Trophoblast cell (in vitro differentiated cells and primary cell): Measurements from ENCODE around the gene TANK.

Source experiments
- DNase-seq, 2 donors: peaks; one replicate each; pipeline ENCODE4 v3.0.0-alpha.2; 2016
- H2AFZ ChIP-seq: 2 replicates; pipeline ENCODE4 v1.6.1; 2013; ENCODE audit warnings: low read length, moderate library complexity, mild to moderate bottlenecking; ENCODE audit not compliant: insufficient read depth, poor library complexity
- H2AK5ac ChIP-seq: 2 replicates; pipeline ENCODE4 v1.6.1; 2013; ENCODE audit warnings: mild to moderate bottlenecking, low read length
- H2BK120ac ChIP-seq: 2 replicates; pipeline ENCODE4 v1.6.1; 2013; ENCODE audit warnings: low read length, mild to moderate bottlenecking, moderate library complexity; ENCODE audit not compliant: insufficient read depth, poor library complexity
- H2BK12ac ChIP-seq: 2 replicates; pipeline ENCODE4 v1.6.1; 2013; ENCODE audit warnings: mild to moderate bottlenecking, low read length, moderate library complexity
- H2BK5ac ChIP-seq: 2 replicates; pipeline ENCODE4 v1.6.1; 2013; ENCODE audit warnings: low read length, low read depth, moderate library complexity, mild to moderate bottlenecking; ENCODE audit not compliant: poor library complexity
- H3K14ac ChIP-seq: 2 replicates; pipeline ENCODE4 v1.6.1; 2013; ENCODE audit warnings: mild to moderate bottlenecking, low read length
- H3K18ac ChIP-seq: 2 replicates; pipeline ENCODE4 v1.6.1; 2013; ENCODE audit warnings: mild to moderate bottlenecking, low read length
- H3K23ac ChIP-seq: 2 replicates; pipeline ENCODE4 v1.6.1; 2013; ENCODE audit warnings: low read length
- H3K27ac ChIP-seq: 2 replicates; pipeline ENCODE4 v1.5.1; 2013; ENCODE audit warnings: low read depth, mild to moderate bottlenecking, inconsistent platforms, low read length, moderate library complexity
- H3K27me3 ChIP-seq: 2 replicates; pipeline ENCODE4 v1.6.1; 2013; ENCODE audit warnings: inconsistent platforms, mild to moderate bottlenecking, low read length, moderate library complexity; ENCODE audit not compliant: insufficient read depth
- H3K36me3 ChIP-seq, 2 experiments: 1 replicate in 1 of 2; 2 replicates in 1 of 2; pipeline ENCODE4 v1.6.1; 2013; ENCODE audit warnings: low read length in 2 of 2, mild to moderate bottlenecking in 2 of 2, moderate library complexity in 1 of 2; ENCODE audit not compliant: insufficient read depth in 2 of 2, control insufficient read depth in 1 of 2
- H3K4ac ChIP-seq: 2 replicates; pipeline ENCODE4 v1.6.1; 2013; ENCODE audit warnings: low read depth, mild to moderate bottlenecking, low read length, moderate library complexity
- H3K4me1 ChIP-seq, 2 experiments: 1 replicate in 1 of 2; 2 replicates in 1 of 2; pipeline ENCODE4 v1.6.1; 2013; ENCODE audit warnings: low read length in 2 of 2, mild to moderate bottlenecking in 2 of 2, moderate library complexity in 1 of 2; ENCODE audit not compliant: insufficient read depth in 2 of 2, control insufficient read depth in 1 of 2
- H3K4me2 ChIP-seq: 2 replicates; pipeline ENCODE4 v1.6.1; 2013; ENCODE audit warnings: inconsistent platforms, mild to moderate bottlenecking, low read length, moderate library complexity
- H3K4me3 ChIP-seq: 2 replicates; pipeline ENCODE4 v1.5.1; 2013; ENCODE audit warnings: mild to moderate bottlenecking, low read depth, low read length, inconsistent platforms
- H3K79me1 ChIP-seq: one replicate; pipeline ENCODE4 v1.6.1; 2013; ENCODE audit warnings: low read length
- H3K79me2 ChIP-seq: 2 replicates; pipeline ENCODE4 v1.6.1; 2013; ENCODE audit warnings: low read length, mild to moderate bottlenecking; ENCODE audit not compliant: control insufficient read depth, insufficient read depth, poor library complexity
- H3K9ac ChIP-seq: 2 replicates; pipeline ENCODE4 v1.6.1; 2013; ENCODE audit warnings: mild to moderate bottlenecking, low read length
- H3K9me3 ChIP-seq: 2 replicates; pipeline ENCODE4 v1.6.1; 2013; ENCODE audit warnings: low read depth, mild to moderate bottlenecking, control low read depth, inconsistent platforms, low read length; ENCODE audit not compliant: insufficient read depth
- H4K12ac ChIP-seq: 2 replicates; pipeline ENCODE4 v1.6.1; 2013; ENCODE audit warnings: low read depth, mild to moderate bottlenecking, low read length, moderate library complexity
- H4K8ac ChIP-seq: 2 replicates; pipeline ENCODE4 v1.6.1; 2013; ENCODE audit warnings: low read depth, mild to moderate bottlenecking, low read length, moderate library complexity
- H4K91ac ChIP-seq: one replicate; pipeline ENCODE4 v1.6.1; 2013; ENCODE audit warnings: low read depth, mild to moderate bottlenecking, low read length, moderate library complexity
- WGBS: extraction: QIAGEN DNeasy Blood & Tissue Kit; methylation state at CpG from one replicate; pipeline ENCODE4 v1.1.7; 2013; ENCODE audit warnings: missing lambda C conversion rate; ENCODE audit not compliant: insufficient read length, insufficient coverage; ENCODE audit errors: extremely low coverage; 5-methylcytosine and 5-hydroxymethylcytosine counted together

The TANK gene

DNA sequence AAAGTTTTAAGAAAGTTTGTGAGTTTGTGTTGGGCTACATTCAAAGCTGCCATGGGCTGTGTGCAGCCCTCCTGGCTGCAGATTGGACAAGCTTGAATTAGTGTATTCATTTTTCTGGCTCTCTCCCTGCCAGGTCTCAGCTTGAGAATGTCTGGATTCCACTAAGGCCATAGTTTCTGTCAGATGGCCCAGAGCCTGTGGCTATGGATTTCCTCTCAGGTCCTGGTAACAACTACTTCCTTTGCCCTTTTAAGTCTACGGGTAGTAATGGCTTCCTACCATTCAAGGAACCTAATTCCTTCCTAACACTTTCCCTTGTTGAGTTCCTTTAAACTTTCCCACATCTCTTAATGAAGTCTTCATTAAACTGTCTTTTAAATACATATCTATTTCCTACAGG, 123.7 kb downstream of the TANK start:
- H4K91ac ChIP-seq: no peak overlapping the region
- no peaks in the 10 kb centered on the region for H3K27me3 ChIP-seq
- H3K79me1 ChIP-seq: no peaks in the 10 kb centered on the region
- H3K79me2 ChIP-seq: no peaks in the 10 kb centered on the region
- H3K4me3 ChIP-seq: no peak overlapping the region
- H4K12ac ChIP-seq: no peak overlapping the region
- H3K18ac ChIP-seq: no peak overlapping the region
- no peak overlapping the region for H3K4me2 ChIP-seq
- H3K4ac ChIP-seq: no peak overlapping the region
- H2BK5ac ChIP-seq: no peak overlapping the region
- no peak overlapping the region for H3K23ac ChIP-seq
- H2BK120ac ChIP-seq: no peak overlapping the region
- DNase-seq: peak in 1 of 2 donors; percentile 9
- H3K9me3 ChIP-seq: peaks cover 10% of the 10 kb centered on the region
- no peak overlapping the region for H2AFZ ChIP-seq
- no peak overlapping the region for H3K14ac ChIP-seq
- no peak overlapping the region for H4K8ac ChIP-seq
- H3K9ac ChIP-seq: no peak overlapping the region
- no CpG with 5 or more reads among the region's 1 CpG for WGBS
- no peaks in the 10 kb centered on the region for H3K4me1 ChIP-seq
- H2AK5ac ChIP-seq: no peak overlapping the region
- no peaks in the 10 kb centered on the region for H3K36me3 ChIP-seq
- no peak overlapping the region for H3K27ac ChIP-seq
- H2BK12ac ChIP-seq: no peak overlapping the region
